Activated CD8-positive, alpha-beta T cell treated with anti-CD3 and anti-CD28 coated beads for 36 hours (primary cell): ENCODE measurements around the gene TOM1L2. TPM values are rescaled to one million over a fixed set of nuclear protein-coding genes. Genes with fewer than 3 reads are reported as not detected.

Experiments used
- ATAC-seq: fragments of 200-7000 bp; cut with Tn5 transposase; one replicate; pipeline ENCODE4 v1.10.0; 2021; ENCODE audit warnings: mild to moderate bottlenecking, moderate library complexity
- CTCF ChIA-PET: fragments of 350-600 bp; sonication (Branson Sonifier 250); formaldehyde crosslinking; loops from one replicate; lab custom pipeline; 2021; ENCODE audit warnings: antibody characterized with exemption; lab: Charles Lee
- POLR2A ChIA-PET: fragments of 350-600 bp; sonication (Branson Sonifier 250); formaldehyde crosslinking; loops from one replicate; lab custom pipeline; 2021; ENCODE audit warnings: antibody characterized with exemption; lab: Charles Lee
- DNase-seq: peaks from one replicate; pipeline ENCODE4 v3.0.0-alpha.2; 2020
- H3K27ac Mint-ChIP-seq: one replicate; pipeline ENCODE4 v1.8.0; 2021; ENCODE audit warnings: mild to moderate bottlenecking, mixed read lengths
- H3K27me3 Mint-ChIP-seq: one replicate; pipeline ENCODE4 v1.8.0; 2021; ENCODE audit warnings: mixed read lengths
- H3K36me3 Mint-ChIP-seq: one replicate; pipeline ENCODE4 v1.8.0; 2021; ENCODE audit warnings: low read depth, mixed read lengths
- H3K4me1 Mint-ChIP-seq: one replicate; pipeline ENCODE4 v1.8.0; 2021; ENCODE audit warnings: low read depth, mixed read lengths
- H3K4me3 Mint-ChIP-seq: one replicate; pipeline ENCODE4 v1.8.0; 2021; ENCODE audit warnings: mild to moderate bottlenecking, moderate library complexity, mixed read lengths
- H3K9me3 Mint-ChIP-seq: one replicate; pipeline ENCODE4 v1.8.0; 2021; ENCODE audit warnings: mixed read lengths
- CTCF ChIP-seq: fragments of 200-600 bp; IDR thresholded peaks from one replicate; pipeline ENCODE4 v1.8.0; 2022; ENCODE audit warnings: antibody characterized with exemption, mild to moderate bottlenecking
- intact Hi-C: fragments of 100-400 bp; cut with micrococcal nuclease; formaldehyde crosslinking; loops from one replicate; pipeline ENCODE4 v1.10.0; 2022
- total RNA-seq, 2 experiments: library from RNA; stranded (reverse); gene quantifications; one replicate each; pipeline ENCODE4 v1.2.3, GENCODE V29; 2021

The TOM1L2 gene
- total RNA-seq, 2 experiments from 2014 or later: 10.3 to 10.8 TPM

DNA sequence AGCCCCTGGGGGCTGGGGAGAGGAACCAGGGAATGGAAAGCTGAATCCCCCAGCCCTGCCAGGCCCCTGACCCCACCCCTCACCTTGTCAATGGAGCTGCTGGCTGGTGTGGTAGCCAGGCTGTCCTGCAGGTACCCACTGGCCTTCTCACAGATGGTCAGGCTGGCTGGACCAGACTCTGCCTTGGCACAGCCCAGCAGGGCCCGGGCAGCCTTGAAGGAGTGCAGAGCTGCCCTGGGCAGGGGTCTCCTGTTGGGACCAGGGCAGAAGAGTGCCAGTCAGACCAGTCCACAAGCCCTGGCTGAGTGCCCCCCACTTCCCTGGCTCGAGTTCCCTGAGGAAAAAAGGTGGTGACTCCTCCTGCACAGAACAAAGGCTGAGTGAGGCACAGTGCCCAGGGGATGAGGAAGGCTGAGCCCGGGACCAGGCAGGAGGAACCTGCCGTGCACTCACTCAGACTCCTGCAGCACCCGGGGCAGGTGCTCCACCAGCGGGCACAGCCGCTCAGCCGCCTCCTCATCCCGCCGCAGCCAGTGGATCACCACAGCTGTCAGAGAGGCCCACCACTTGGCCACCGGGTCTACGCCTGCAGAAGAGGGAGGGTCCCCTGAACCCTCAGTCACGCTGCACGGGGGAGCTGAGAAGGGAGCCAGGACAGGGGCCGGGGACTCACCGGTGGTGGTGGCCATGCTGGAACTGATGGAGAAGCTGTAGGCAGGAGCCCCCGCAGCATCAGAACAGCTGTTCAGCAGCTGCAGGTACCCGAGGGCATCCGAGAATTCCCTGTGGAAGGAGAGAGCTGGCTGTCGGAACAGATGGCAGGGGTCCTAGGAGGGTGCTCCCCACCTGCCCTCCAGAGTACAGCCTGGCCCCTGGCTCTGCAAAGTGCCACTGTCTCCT is 157.8 kb downstream of the TOM1L2 start:
- ChIA-PET CTCF (interaction anchor here (0.9 to 8.2 kb wide), 5 partner anchors 9 to 48 kb away, joined by 3 to 104 read pairs (median 4); no protein-coding TSS in a partner anchor), POLR2A (interaction anchor here (1.0 to 2.5 kb wide), 9 partner anchors 10 to 41 kb away, joined by 3 to 11 read pairs (median 6); partner anchors contain the start of gene SREBF1)
- ATAC-seq (no peak), DNase-seq (no peak)
- Mint-ChIP-seq H3K4me1 (peaks cover 25% of the 10 kb centered on the region), H3K9me3 (no peaks in the 10 kb centered on the region), H3K27ac (no peak overlapping the region), H3K36me3 (peaks cover 44% of the 10 kb centered on the region), H3K4me3 (no peak overlapping the region), H3K27me3 (no peaks in the 10 kb centered on the region)
- TF ChIP-seq CTCF: no peak
- intact Hi-C loops: loop anchor here (5.0 kb wide), 1 partner anchor 38 kb away; no protein-coding TSS in a partner anchor

DNA sequence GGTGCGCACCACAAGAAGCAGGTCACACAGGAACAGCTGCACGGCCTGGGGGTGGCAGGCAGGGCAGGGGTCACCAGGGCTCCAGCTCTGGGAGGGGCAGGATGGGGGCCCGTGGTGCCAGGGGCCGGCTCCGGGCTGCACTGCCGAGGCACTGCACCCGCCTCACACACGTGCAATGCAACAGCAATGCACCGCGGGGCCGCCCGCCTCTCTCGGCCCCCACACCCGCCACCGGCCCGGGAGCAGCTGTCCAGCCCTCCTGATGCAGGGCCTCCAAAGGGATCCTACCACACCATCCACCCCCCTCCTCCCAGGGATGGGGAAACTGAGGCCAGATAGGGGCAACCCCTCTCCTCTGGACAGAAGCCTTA is 158.5 kb downstream of the TOM1L2 start:
- DNase-seq: no peak
- Mint-ChIP-seq H3K27ac (no peak overlapping the region), H3K9me3 (no peaks in the 10 kb centered on the region), H3K4me1 (peaks cover 24% of the 10 kb centered on the region), H3K36me3 (peaks cover 40% of the 10 kb centered on the region), H3K27me3 (no peaks in the 10 kb centered on the region), H3K4me3 (no peak overlapping the region)
- ChIA-PET POLR2A (interaction anchor here (1.0 to 2.6 kb wide), 7 partner anchors 13 to 47 kb away, joined by 3 to 13 read pairs (median 7); partner anchors contain the start of gene SREBF1), CTCF (interaction anchor here (1.2 to 8.2 kb wide), 8 partner anchors 12 to 134 kb away, joined by 3 to 104 read pairs (median 12); no protein-coding TSS in a partner anchor)
- intact Hi-C loops: no loop called here
- no peak for ATAC-seq
- TF ChIP-seq CTCF: no peak

- peaks cover 37% of the 10 kb centered on the region for H3K36me3 Mint-ChIP-seq
Measured at GRCh38 chr17:17813055-17813724, 159.0 kb downstream of the TOM1L2 start.

More at GRCh38 chr17:17813055-17813724, 159.0 kb downstream of the TOM1L2 start:
- DNase-seq (peak; percentile 30), ATAC-seq (no peak)
- intact Hi-C loops: no loop called here
- Mint-ChIP-seq H3K9me3 (no peaks in the 10 kb centered on the region), H3K27me3 (no peaks in the 10 kb centered on the region), H3K4me1 (peaks cover 22% of the 10 kb centered on the region), H3K27ac (peak overlapping the region; percentile 75), H3K4me3 (no peak overlapping the region)
- ChIA-PET CTCF (interaction anchor here (0.5 to 8.2 kb wide), 27 partner anchors 8 to 221 kb away, joined by 3 to 104 read pairs (median 5); partner anchors contain the start of gene SREBF1), POLR2A (interaction anchor here (1.0 to 2.6 kb wide), 11 partner anchors 8 to 47 kb away, joined by 3 to 21 read pairs (median 8); partner anchors contain the start of gene SREBF1)
- TF ChIP-seq CTCF: no peak
